HUES48 (cell line): ENCODE measurements around the gene IDUA.
A peak's percentile ranks its signal among the peaks of the same experiment; 100 is the strongest.

Experiments used
- H3K27ac ChIP-seq: one replicate; pipeline ENCODE4 v1.7.0; 2013; ENCODE audit warnings: low read depth, low read length, inconsistent platforms
- H3K27me3 ChIP-seq: 2 replicates; pipeline ENCODE4 v1.6.1; 2013; ENCODE audit warnings: mild to moderate bottlenecking, low read length; ENCODE audit not compliant: control insufficient read depth, insufficient read depth
- H3K36me3 ChIP-seq: 2 replicates; pipeline ENCODE4 v1.6.1; 2013; ENCODE audit warnings: low read length; ENCODE audit not compliant: control insufficient read depth, insufficient read depth
- H3K4me1 ChIP-seq: 2 replicates; pipeline ENCODE4 v1.6.1; 2013; ENCODE audit warnings: mild to moderate bottlenecking, low read length; ENCODE audit not compliant: control insufficient read depth, insufficient read depth
- H3K4me3 ChIP-seq: 2 replicates; pipeline ENCODE4 v1.5.1; 2013; ENCODE audit warnings: mild to moderate bottlenecking, low read depth, low read length
- H3K9ac ChIP-seq: 2 replicates; pipeline ENCODE4 v1.6.1; 2013; ENCODE audit warnings: mild to moderate bottlenecking, low read depth, low read length, moderate library complexity
- H3K9me3 ChIP-seq: 2 replicates; pipeline ENCODE4 v1.6.1; 2013; ENCODE audit warnings: low read length; ENCODE audit not compliant: control insufficient read depth, insufficient read depth

The IDUA gene

GRCh38 chr4:991451-992296, 4.8 kb downstream of the IDUA start:
- Histone ChIP-seq H3K27me3 (peaks cover 13% of the 10 kb centered on the region), H3K9ac (no peak overlapping the region), H3K9me3 (no peaks in the 10 kb centered on the region), H3K27ac (no peak overlapping the region), H3K36me3 (no peaks in the 10 kb centered on the region), H3K4me1 (no peaks in the 10 kb centered on the region), H3K4me3 (no peak overlapping the region)

GRCh38 chr4:992297-993110, 5.7 kb downstream of the IDUA start:
- no peak overlapping the region for H3K4me3 ChIP-seq

GRCh38 chr4:993111-994029, 6.5 kb downstream of the IDUA start, which contains the start of gene SLC26A1:
Gene SLC26A1, minus strand, starts transcription at chr4:993404. Its CDS starts 1,701 bp downstream, at chr4:991703.
- no peak within 1 kb of the TSS for H3K4me3 ChIP-seq
- H3K9ac ChIP-seq: no peak within 1 kb of the TSS
- H3K4me1 ChIP-seq: no peaks in the 10 kb centered on the region
- H3K27me3 ChIP-seq: peaks cover 29% of the 10 kb centered on the region
- H3K27ac ChIP-seq: peak within 1 kb of the TSS; percentile 42
- H3K36me3 ChIP-seq: no peaks in the 10 kb centered on the region
- H3K9me3 ChIP-seq: no peaks in the 10 kb centered on the region

More at GRCh38 chr4:992297-993110, 5.7 kb downstream of the IDUA start:
- no peak overlapping the region for H3K9ac ChIP-seq
- H3K9me3 ChIP-seq: no peaks in the 10 kb centered on the region
- H3K27me3 ChIP-seq: peaks cover 20% of the 10 kb centered on the region
- H3K27ac ChIP-seq: peak overlapping the region; percentile 37
- H3K4me1 ChIP-seq: no peaks in the 10 kb centered on the region
- H3K36me3 ChIP-seq: no peaks in the 10 kb centered on the region

GRCh38 chr4:995311-996026, 8.6 kb downstream of the IDUA start:
- peaks cover 46% of the 10 kb centered on the region for H3K27me3 ChIP-seq
- H3K4me1 ChIP-seq: no peaks in the 10 kb centered on the region
- H3K27ac ChIP-seq: no peak overlapping the region
- no peak overlapping the region for H3K9ac ChIP-seq
- H3K36me3 ChIP-seq: no peaks in the 10 kb centered on the region
- no peak overlapping the region for H3K4me3 ChIP-seq
- no peaks in the 10 kb centered on the region for H3K9me3 ChIP-seq

- H3K27ac ChIP-seq: no peak overlapping the region
- no peaks in the 10 kb centered on the region for H3K9me3 ChIP-seq
- H3K4me3 ChIP-seq: no peak overlapping the region
- no peak overlapping the region for H3K9ac ChIP-seq
- no peaks in the 10 kb centered on the region for H3K4me1 ChIP-seq
- H3K27me3 ChIP-seq: peaks cover 55% of the 10 kb centered on the region
- no peaks in the 10 kb centered on the region for H3K36me3 ChIP-seq
These were observed 9.5 kb downstream of the IDUA start for GRCh38 chr4:996030-996996.

- no peaks in the 10 kb centered on the region for H3K4me1 ChIP-seq
- no peaks in the 10 kb centered on the region for H3K9me3 ChIP-seq
- no peak overlapping the region; the same call in none of the 2 replicates for H3K4me3 ChIP-seq
- H3K9ac ChIP-seq: no peak overlapping the region
- no peaks in the 10 kb centered on the region for H3K36me3 ChIP-seq
- H3K27ac ChIP-seq: no peak overlapping the region
- peaks cover 61% of the 10 kb centered on the region for H3K27me3 ChIP-seq
These were observed 10.1 kb downstream of the IDUA start for GRCh38 chr4:996997-997374.

- Histone ChIP-seq H3K4me1 (no peaks in the 10 kb centered on the region), H3K36me3 (no peaks in the 10 kb centered on the region), H3K9ac (no peak overlapping the region), H3K27ac (no peak overlapping the region), H3K4me3 (peak overlapping the region; percentile 50), H3K9me3 (no peaks in the 10 kb centered on the region), H3K27me3 (peaks cover 67% of the 10 kb centered on the region)
These were observed 10.7 kb downstream of the IDUA start for GRCh38 chr4:997375-998071.

- no peak overlapping the region; the same call in 1 of the 2 replicates for H3K4me3 ChIP-seq
- H3K36me3 ChIP-seq: no peaks in the 10 kb centered on the region
- H3K9me3 ChIP-seq: no peaks in the 10 kb centered on the region
- H3K27me3 ChIP-seq: peaks cover 73% of the 10 kb centered on the region
- H3K27ac ChIP-seq: no peak overlapping the region
- H3K4me1 ChIP-seq: no peaks in the 10 kb centered on the region
- no peak overlapping the region for H3K9ac ChIP-seq
These were observed 11.3 kb downstream of the IDUA start for GRCh38 chr4:998096-998691.
